IMR-90 (cell line): ENCODE data around the gene TM4SF4. TPM values are rescaled to one million over a fixed set of nuclear protein-coding genes. Genes with fewer than 3 reads are reported as not detected.
A peak's percentile ranks its signal among the peaks of the same experiment; 100 is the strongest.

Experiments
- ATAC-seq: fragments of 200-7000 bp; cut with Tn5 transposase; 2 replicates; pipeline ENCODE4 v1.9.1; 2020; ENCODE audit warnings: low read depth, mild to moderate bottlenecking, moderate library complexity
- BruUV-seq: library from RNA; stranded (reverse); fragments of 400-500 nt; replicated peaks from 2 replicates; lab custom pipeline; 2021; lab: Mats Ljungman, UMichigan
- CTCF ChIA-PET: fragments of 300-600 bp; formaldehyde crosslinking; extraction: SDS; loops from one replicate; lab custom pipeline; 2021; ENCODE audit warnings: antibody characterized with exemption; lab: Yijun Ruan, JAX
- POLR2A ChIA-PET: fragments of 300-600 bp; sonication (Branson Sonifier 250); formaldehyde crosslinking; loops from one replicate; lab custom pipeline; 2022; ENCODE audit warnings: antibody characterized with exemption; ENCODE audit not compliant: unreplicated experiment; lab: Charles Lee
- DNase-seq: peaks from one replicate; pipeline ENCODE4 v3.0.0; 2013
- H2AFZ ChIP-seq: replicated peaks from 2 replicates; pipeline ENCODE3; 2013; ENCODE audit warnings: low read length, mild to moderate bottlenecking; ENCODE audit not compliant: poor library complexity
- H2AK5ac ChIP-seq: 2 replicates; pipeline ENCODE4 v1.6.1; 2013; ENCODE audit warnings: low read depth, low read length, inconsistent platforms
- H2AK9ac ChIP-seq: replicated peaks from 2 replicates; pipeline ENCODE3; 2013; ENCODE audit warnings: mild to moderate bottlenecking, low read depth, low read length, moderate library complexity; ENCODE audit not compliant: poor library complexity
- H2BK120ac ChIP-seq: 2 replicates; pipeline ENCODE4 v1.6.1; 2013; ENCODE audit warnings: low read depth, low read length, inconsistent platforms
- H2BK15ac ChIP-seq: 3 replicates; pipeline ENCODE4 v1.6.1; 2013; ENCODE audit warnings: low read depth, low read length, inconsistent platforms
- H2BK20ac ChIP-seq: 2 replicates; pipeline ENCODE4 v1.6.1; 2013; ENCODE audit warnings: low read depth, mild to moderate bottlenecking, inconsistent platforms, low read length, moderate library complexity
- H2BK5ac ChIP-seq: 2 replicates; pipeline ENCODE4 v1.6.1; 2013; ENCODE audit warnings: mild to moderate bottlenecking, low read depth, low read length, inconsistent platforms; ENCODE audit not compliant: poor library complexity, severe bottlenecking
- H3K14ac ChIP-seq: replicated peaks from 2 replicates; pipeline ENCODE4 v1.6.1; 2013; ENCODE audit warnings: low read depth, low read length, inconsistent platforms
- H3K18ac ChIP-seq: 2 replicates; pipeline ENCODE4 v1.6.1; 2013; ENCODE audit warnings: low read depth, low read length, control low read depth
- H3K23ac ChIP-seq: 2 replicates; pipeline ENCODE4 v1.6.1; 2013; ENCODE audit warnings: low read depth, low read length, inconsistent platforms
- H3K27ac ChIP-seq: 2 replicates; pipeline ENCODE4 v1.5.1; 2013; ENCODE audit warnings: mild to moderate bottlenecking, control low read depth, low read length; ENCODE audit not compliant: insufficient read depth
- H3K27me3 ChIP-seq: 2 replicates; pipeline ENCODE4 v1.6.1; 2013; ENCODE audit warnings: low read length; ENCODE audit not compliant: control insufficient read depth, insufficient read depth
- H3K36me3 ChIP-seq: 2 replicates; pipeline ENCODE4 v1.6.1; 2013; ENCODE audit warnings: low read length, mixed read lengths; ENCODE audit not compliant: control insufficient read depth, insufficient read depth
- H3K4ac ChIP-seq: 2 replicates; pipeline ENCODE4 v1.6.1; 2013; ENCODE audit warnings: low read depth, low read length, inconsistent platforms
- H3K4me1 ChIP-seq: 2 replicates; pipeline ENCODE4 v1.6.1; 2013; ENCODE audit warnings: low read length, mixed read lengths; ENCODE audit not compliant: control insufficient read depth, insufficient read depth
- H3K4me2 ChIP-seq: 2 replicates; pipeline ENCODE4 v1.6.1; 2013; ENCODE audit warnings: low read depth, mild to moderate bottlenecking, control low read depth, low read length, moderate library complexity
- H3K4me3 ChIP-seq: 2 replicates; pipeline ENCODE4 v1.5.1; 2013; ENCODE audit warnings: low read depth, mild to moderate bottlenecking, control low read depth, low read length, moderate library complexity; ENCODE audit not compliant: insufficient read depth
- H3K56ac ChIP-seq: 2 replicates; pipeline ENCODE4 v1.6.1; 2013; ENCODE audit warnings: low read length, inconsistent platforms; ENCODE audit not compliant: insufficient read depth; ENCODE audit errors: extremely low read depth
- H3K79me1 ChIP-seq, 2 experiments: 2 replicates each; pipeline ENCODE4 v1.6.1; 2013; ENCODE audit warnings: low read length in 2 of 2, inconsistent platforms in 1 of 2, low read depth in 1 of 2
- H3K9ac ChIP-seq: 2 replicates; pipeline ENCODE4 v1.6.1; 2013; ENCODE audit warnings: low read depth, low read length, control low read depth
- H3K9me1 ChIP-seq: 2 replicates; pipeline ENCODE4 v1.6.1; 2013; ENCODE audit warnings: low read length, inconsistent platforms; ENCODE audit not compliant: insufficient read depth
- H3K9me3 ChIP-seq: 2 replicates; pipeline ENCODE4 v1.6.1; 2013; ENCODE audit warnings: low read length; ENCODE audit not compliant: control insufficient read depth, insufficient read depth
- H4K20me1 ChIP-seq: 2 replicates; pipeline ENCODE4 v1.6.1; 2013; ENCODE audit warnings: low read length, inconsistent platforms; ENCODE audit not compliant: insufficient read depth
- H4K5ac ChIP-seq: 2 replicates; pipeline ENCODE4 v1.6.1; 2013; ENCODE audit warnings: mild to moderate bottlenecking, low read depth, low read length, control low read depth
- H4K8ac ChIP-seq, 2 experiments: 2 replicates each; pipeline ENCODE4 v1.6.1; 2013; ENCODE audit warnings: low read depth in 2 of 2, low read length in 2 of 2, control low read depth in 1 of 2, inconsistent platforms in 1 of 2
- H4K91ac ChIP-seq: 2 replicates; pipeline ENCODE4 v1.6.1; 2013; ENCODE audit warnings: low read depth, low read length, inconsistent platforms; ENCODE audit not compliant: insufficient read depth
- BHLHE40 ChIP-seq: fragments of 150-350 bp; IDR thresholded peaks from 2 replicates; pipeline ENCODE4 v1.6.1; 2016; ENCODE audit warnings: mild to moderate bottlenecking, low read depth, low read length
- CEBPB ChIP-seq: IDR thresholded peaks from 2 replicates; pipeline ENCODE4 v1.6.1; 2012; ENCODE audit warnings: low read depth, low read length, improper control_type of control experiment
- FOS ChIP-seq: fragments of 150-350 bp; IDR thresholded peaks from 2 replicates; pipeline ENCODE4 v1.6.1; 2016; ENCODE audit warnings: low read depth, low read length
- MAFK ChIP-seq: IDR thresholded peaks from 2 replicates; pipeline ENCODE4 v1.6.1; 2012; ENCODE audit warnings: low read depth, low read length, improper control_type of control experiment
- MAZ ChIP-seq: IDR thresholded peaks from 2 replicates; pipeline ENCODE4 v1.6.1; 2012; ENCODE audit warnings: low read depth, mild to moderate bottlenecking, low read length, improper control_type of control experiment, moderate library complexity, borderline replicate concordance
- MXI1 ChIP-seq: IDR thresholded peaks from 2 replicates; pipeline ENCODE4 v1.6.1; 2012; ENCODE audit warnings: low read depth, mild to moderate bottlenecking, low read length, moderate library complexity, borderline replicate concordance
- RAD21 ChIP-seq: IDR thresholded peaks from 2 replicates; pipeline ENCODE4 v1.6.1; 2012; ENCODE audit warnings: low read length, improper control_type of control experiment
- RCOR1 ChIP-seq: IDR thresholded peaks from 2 replicates; pipeline ENCODE4 v1.6.1; 2012; ENCODE audit warnings: mild to moderate bottlenecking, low read length, improper control_type of control experiment; ENCODE audit not compliant: insufficient replicate concordance
- RFX5 ChIP-seq: IDR thresholded peaks from 2 replicates; pipeline ENCODE4 v1.8.0; 2012; ENCODE audit warnings: low read depth, mild to moderate bottlenecking, low read length, moderate library complexity
- SMC3 ChIP-seq: fragments of 150-350 bp; IDR thresholded peaks from 2 replicates; pipeline ENCODE4 v1.6.1; 2016; ENCODE audit warnings: low read depth, mild to moderate bottlenecking, antibody characterized with exemption, low read length, moderate library complexity
- WGBS, 2 experiments: methylation state at CpG; one replicate each; pipeline versions ENCODE4 v1.1.5 to v1.1.7; 2013; ENCODE audit warnings: missing lambda C conversion rate in 2 of 2; ENCODE audit not compliant: insufficient read length in 1 of 2; ENCODE audit errors: extremely low coverage in 2 of 2; 5-methylcytosine and 5-hydroxymethylcytosine counted together
- dilution Hi-C: fragments of 300-500 bp; cut with HindIII; formaldehyde crosslinking; loops from one replicate; pipeline ENCODE4 v1.14.3; 2018; ENCODE audit warnings: low sequenced_read_pairs; ENCODE audit not compliant: unreplicated experiment
- in situ Hi-C: fragments of 300-500 bp; cut with MboI; formaldehyde crosslinking; loops from 3 replicates; pipeline ENCODE4 v1.14.3; 2019; ENCODE audit warnings: low sequenced_read_pairs, inconsistent platforms, mixed read lengths
- intact Hi-C: fragments of 100-400 bp; cut with micrococcal nuclease; formaldehyde crosslinking; loops from 2 replicates; pipeline ENCODE4 v1.10.0; 2022
- polyA plus RNA-seq, 3 experiments: library from polyadenylated mRNA; depleted of rRNA; stranded (reverse); fragments of >200 nt; gene quantifications; 2 replicates each; pipeline ENCODE4 v1.2.3, GENCODE V29; 2012; ENCODE audit warnings: low replicate concordance in 1 of 3
- total RNA-seq: library from RNA; depleted of rRNA; stranded (reverse); fragments of >200 nt; gene quantifications from 2 replicates; pipeline ENCODE4 v1.2.3, GENCODE V29; 2012

Gene TM4SF4
- total and polyA plus RNA-seq, 2 of the 4 experiments (the other 2 are of a cell fraction): 0.60 to 1.6 TPM

- Histone ChIP-seq H2BK120ac (0 out of 2 replicates have a peak overlapping the region, but pooled peaks have one; percentile 17), H3K79me1 (no peaks in the 10 kb centered on the region), H2BK5ac (no peak overlapping the region), H3K4ac (peak overlapping the region; percentile 32; the same call in 1 of the 2 replicates), H3K9me3 (no peaks in the 10 kb centered on the region), H4K5ac (peak overlapping the region; percentile 37; the same call in 1 of the 2 replicates), H3K56ac (no peak overlapping the region), H3K23ac (peak overlapping the region; percentile 11; the same call in 1 of the 2 replicates), H2AK9ac (no peak overlapping the region), H2AK5ac (peak overlapping the region; percentile 71), H2BK20ac (peak overlapping the region; percentile 15; the same call in 1 of the 2 replicates), H2AFZ (peak overlapping the region; percentile 13), H4K91ac (no peak overlapping the region), H4K20me1 (no peaks in the 10 kb centered on the region; the same call in 1 of the 2 replicates), H3K18ac (no peak overlapping the region; the same call in 1 of the 2 replicates), H3K14ac (peak overlapping the region; percentile 11; the same call in 1 of the 2 replicates), H3K27me3 (no peaks in the 10 kb centered on the region), H3K4me3 (no peak overlapping the region), H3K36me3 (no peaks in the 10 kb centered on the region), H3K9me1 (peaks cover 11% of the 10 kb centered on the region; the same call in 1 of the 2 replicates), H3K27ac (no peak overlapping the region), H3K4me2 (no peak overlapping the region; the same call in 1 of the 2 replicates), H3K9ac (no peak overlapping the region), H4K8ac (peak overlapping the region in 1 of 2 experiments; percentile 27; a peak in 1 of 4 replicates), H2BK15ac (0 out of 3 replicates have a peak overlapping the region, but pooled peaks have one; percentile 2), H3K4me1 (peaks cover 9% of the 10 kb centered on the region; the same call in 1 of the 2 replicates)
- intact Hi-C loops (loop anchor here (1.0 kb wide), 2 partner anchors 222 to 313 kb away; no protein-coding TSS in a partner anchor), in situ Hi-C loops (no loop called here), dilution Hi-C loops (no loop called here)
- no peak for TF ChIP-seq RAD21
- TF ChIP-seq CEBPB: 0 out of 2 replicates have a peak, but pooled peaks have one; percentile 12
- no peak for TF ChIP-seq MAFK
- no peak for TF ChIP-seq SMC3
- no peak for TF ChIP-seq RCOR1
- no peak for TF ChIP-seq MAZ
- no peak for TF ChIP-seq RFX5
- peak; percentile 42; the same call in 1 of the 2 replicates for TF ChIP-seq BHLHE40
- peak; percentile 85 for TF ChIP-seq FOS
- no peak for TF ChIP-seq MXI1
- POLR2A ChIA-PET: no interaction called here
- 100% methylated on average over 2 of the region's 6 CpGs; no CpG with 5 or more reads in 1 of the 2 experiments for WGBS, 2 experiments
- peak; percentile 73 for ATAC-seq
- DNase-seq: peak; percentile 88
- CTCF ChIA-PET: interaction anchor here (1.0 to 2.0 kb wide), 3 partner anchors 9 to 369 kb away, joined by 3 to 4 read pairs (median 3); no protein-coding TSS in a partner anchor
- BruUV-seq: no TSS peak
Observed at GRCh38 chr3:149494759-149495580, 20.5 kb downstream of the TM4SF4 start.
